ENCODE measurements around the gene MISP.

The MISP gene

DNA sequence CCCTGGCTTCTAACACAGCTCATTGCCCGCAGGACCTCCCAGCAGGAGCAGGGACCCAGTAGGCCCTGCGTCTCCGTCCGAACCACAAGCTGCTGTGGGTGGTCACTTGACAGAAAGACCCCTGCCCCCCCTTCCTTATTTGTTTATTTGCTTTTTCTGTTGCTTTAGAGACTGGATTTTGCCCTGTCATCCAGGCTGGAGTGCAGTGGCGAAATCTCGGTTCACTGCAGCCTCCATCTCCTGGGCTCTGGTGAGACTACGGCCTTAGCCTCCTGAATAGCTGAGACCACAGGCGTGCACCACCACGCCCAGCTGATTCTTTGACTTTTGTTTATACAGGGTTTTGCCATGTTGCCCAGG lies 38.8 kb downstream of the MISP start:
- H3K9me3 ChIP-seq (ENCODE audit: control insufficient read depth, low read length) = no peaks in the 10 kb centered on the region
- H3K9ac ChIP-seq (ENCODE audit: low read length) = no peak overlapping the region
- H3K4me3 ChIP-seq (ENCODE audit: low read length) = no peak overlapping the region
- H3K4me1 ChIP-seq (ENCODE audit: control insufficient read depth, insufficient read depth, low read length) = no peaks in the 10 kb centered on the region
- H3K27me3 ChIP-seq (ENCODE audit: control insufficient read depth, insufficient read depth, low read length) = no peaks in the 10 kb centered on the region
- no peaks in the 10 kb centered on the region for H3K36me3 ChIP-seq (ENCODE audit: control insufficient read depth, insufficient read depth, low read length)

- Histone ChIP-seq H3K9ac (ENCODE audit: low read length) (no peak overlapping the region), H3K4me1 (ENCODE audit: control insufficient read depth, insufficient read depth, low read length) (no peaks in the 10 kb centered on the region), H3K27me3 (ENCODE audit: control insufficient read depth, insufficient read depth, low read length) (no peaks in the 10 kb centered on the region), H3K9me3 (ENCODE audit: control insufficient read depth, low read length) (no peaks in the 10 kb centered on the region), H3K36me3 (ENCODE audit: control insufficient read depth, insufficient read depth, low read length) (no peaks in the 10 kb centered on the region), H3K4me3 (ENCODE audit: low read length) (no peak overlapping the region)
These were observed 40.2 kb downstream of the MISP start for GRCh38 chr19:791007-791566.

DNA sequence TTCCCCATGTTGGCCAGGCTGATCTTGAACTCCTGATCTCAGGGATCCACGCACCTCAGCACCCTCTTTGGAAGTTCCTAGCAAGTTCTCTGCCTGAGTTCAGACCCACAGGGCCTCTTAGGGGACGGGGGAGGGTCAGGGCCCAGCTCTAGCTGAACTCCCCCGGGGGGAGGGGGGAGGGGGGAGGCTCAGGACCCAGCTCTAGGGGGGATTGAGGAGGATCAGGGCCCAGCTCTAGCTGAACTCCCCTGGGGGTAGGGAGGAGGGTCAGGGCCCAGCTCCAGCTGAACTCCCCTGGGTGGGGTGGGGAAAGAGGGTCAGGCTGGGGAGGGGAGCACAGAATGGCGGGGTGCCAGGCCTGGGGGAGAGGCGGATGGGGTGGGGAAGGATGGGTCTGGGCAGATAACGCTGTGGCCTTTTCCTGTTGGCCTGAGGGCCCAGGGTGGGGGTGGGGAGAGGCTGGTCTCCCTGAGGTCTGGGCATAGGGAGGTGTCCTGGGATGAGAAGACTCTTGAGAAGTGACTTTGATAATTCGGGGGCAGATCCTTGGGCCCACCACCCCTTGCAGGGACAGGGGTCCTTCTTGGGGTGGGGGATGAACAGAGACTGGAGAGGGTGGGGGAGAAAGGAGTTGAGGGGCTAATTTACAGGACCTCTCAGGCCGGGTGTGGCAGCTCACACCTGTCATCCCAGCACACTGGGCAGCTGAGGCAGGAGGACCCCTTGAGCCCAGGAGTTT lies 40.8 kb downstream of the MISP start:
- H3K36me3 ChIP-seq (ENCODE audit: control insufficient read depth, insufficient read depth, low read length) = no peaks in the 10 kb centered on the region
- no peak overlapping the region for H3K4me3 ChIP-seq (ENCODE audit: low read length)
- no peaks in the 10 kb centered on the region for H3K27me3 ChIP-seq (ENCODE audit: control insufficient read depth, insufficient read depth, low read length)
- H3K4me1 ChIP-seq (ENCODE audit: control insufficient read depth, insufficient read depth, low read length) = no peaks in the 10 kb centered on the region
- no peaks in the 10 kb centered on the region for H3K9me3 ChIP-seq (ENCODE audit: control insufficient read depth, low read length)
- no peak overlapping the region for H3K9ac ChIP-seq (ENCODE audit: low read length)

DNA sequence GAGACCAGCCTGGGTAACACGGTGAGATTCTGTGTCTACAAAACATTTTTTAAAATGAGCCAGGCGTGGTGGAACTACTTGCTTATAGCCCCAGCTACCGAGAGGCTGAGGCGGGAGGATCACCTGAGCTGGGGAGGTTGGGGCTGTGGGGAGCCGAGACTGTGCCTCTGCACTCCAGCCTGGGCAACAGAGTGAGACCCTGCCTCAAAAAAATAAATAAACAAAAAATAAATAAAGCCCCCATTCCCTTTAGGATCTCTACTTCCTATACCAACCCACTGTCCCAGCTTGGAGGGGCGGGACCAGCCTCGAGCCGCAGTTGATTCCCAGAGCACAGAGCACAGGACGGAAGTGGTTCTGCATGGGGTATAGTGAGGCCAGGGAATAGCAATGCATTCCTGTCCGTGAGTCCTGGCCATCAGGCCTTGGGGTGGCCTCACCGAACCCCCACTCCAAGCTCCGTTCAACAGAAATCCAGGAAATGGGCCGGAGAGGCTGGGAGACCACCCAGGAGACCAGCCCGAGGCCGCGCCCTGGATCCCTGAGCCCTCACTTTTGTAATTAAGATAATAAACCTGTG lies 41.5 kb downstream of the MISP start:
- no peak overlapping the region for H3K9ac ChIP-seq (ENCODE audit: low read length)
- no peak overlapping the region for H3K4me3 ChIP-seq (ENCODE audit: low read length)
- no peaks in the 10 kb centered on the region for H3K9me3 ChIP-seq (ENCODE audit: control insufficient read depth, low read length)
- no peaks in the 10 kb centered on the region for H3K27me3 ChIP-seq (ENCODE audit: control insufficient read depth, insufficient read depth, low read length)
- no peaks in the 10 kb centered on the region for H3K36me3 ChIP-seq (ENCODE audit: control insufficient read depth, insufficient read depth, low read length)
- H3K4me1 ChIP-seq (ENCODE audit: control insufficient read depth, insufficient read depth, low read length) = no peaks in the 10 kb centered on the region

- H3K9me3 ChIP-seq (ENCODE audit: control insufficient read depth, low read length) = no peaks in the 10 kb centered on the region
- no peaks in the 10 kb centered on the region for H3K36me3 ChIP-seq (ENCODE audit: control insufficient read depth, insufficient read depth, low read length)
- peaks cover 2% of the 10 kb centered on the region for H3K4me1 ChIP-seq (ENCODE audit: control insufficient read depth, insufficient read depth, low read length)
- H3K27me3 ChIP-seq (ENCODE audit: control insufficient read depth, insufficient read depth, low read length) = no peaks in the 10 kb centered on the region
- H3K9ac ChIP-seq (ENCODE audit: low read length) = no peak overlapping the region
- H3K4me3 ChIP-seq (ENCODE audit: low read length) = no peak overlapping the region
These were observed 42.9 kb downstream of the MISP start for GRCh38 chr19:793806-794205.

GRCh38 chr19:795073-795611 lies 44.2 kb downstream of the MISP start:
- Histone ChIP-seq H3K27me3 (ENCODE audit: control insufficient read depth, insufficient read depth, low read length) (no peaks in the 10 kb centered on the region), H3K4me1 (ENCODE audit: control insufficient read depth, insufficient read depth, low read length) (peaks cover 15% of the 10 kb centered on the region), H3K4me3 (ENCODE audit: low read length) (no peak overlapping the region), H3K9ac (ENCODE audit: low read length) (no peak overlapping the region), H3K36me3 (ENCODE audit: control insufficient read depth, insufficient read depth, low read length) (peaks cover 3% of the 10 kb centered on the region), H3K9me3 (ENCODE audit: control insufficient read depth, low read length) (no peaks in the 10 kb centered on the region)

GRCh38 chr19:795691-796581 lies 45.0 kb downstream of the MISP start:
- Histone ChIP-seq H3K9me3 (ENCODE audit: control insufficient read depth, low read length) (no peaks in the 10 kb centered on the region), H3K4me3 (ENCODE audit: low read length) (peak overlapping the region; percentile 56), H3K4me1 (ENCODE audit: control insufficient read depth, insufficient read depth, low read length) (peaks cover 23% of the 10 kb centered on the region), H3K36me3 (ENCODE audit: control insufficient read depth, insufficient read depth, low read length) (peaks cover 3% of the 10 kb centered on the region), H3K9ac (ENCODE audit: low read length) (peak overlapping the region; percentile 80), H3K27me3 (ENCODE audit: control insufficient read depth, insufficient read depth, low read length) (no peaks in the 10 kb centered on the region)

DNA sequence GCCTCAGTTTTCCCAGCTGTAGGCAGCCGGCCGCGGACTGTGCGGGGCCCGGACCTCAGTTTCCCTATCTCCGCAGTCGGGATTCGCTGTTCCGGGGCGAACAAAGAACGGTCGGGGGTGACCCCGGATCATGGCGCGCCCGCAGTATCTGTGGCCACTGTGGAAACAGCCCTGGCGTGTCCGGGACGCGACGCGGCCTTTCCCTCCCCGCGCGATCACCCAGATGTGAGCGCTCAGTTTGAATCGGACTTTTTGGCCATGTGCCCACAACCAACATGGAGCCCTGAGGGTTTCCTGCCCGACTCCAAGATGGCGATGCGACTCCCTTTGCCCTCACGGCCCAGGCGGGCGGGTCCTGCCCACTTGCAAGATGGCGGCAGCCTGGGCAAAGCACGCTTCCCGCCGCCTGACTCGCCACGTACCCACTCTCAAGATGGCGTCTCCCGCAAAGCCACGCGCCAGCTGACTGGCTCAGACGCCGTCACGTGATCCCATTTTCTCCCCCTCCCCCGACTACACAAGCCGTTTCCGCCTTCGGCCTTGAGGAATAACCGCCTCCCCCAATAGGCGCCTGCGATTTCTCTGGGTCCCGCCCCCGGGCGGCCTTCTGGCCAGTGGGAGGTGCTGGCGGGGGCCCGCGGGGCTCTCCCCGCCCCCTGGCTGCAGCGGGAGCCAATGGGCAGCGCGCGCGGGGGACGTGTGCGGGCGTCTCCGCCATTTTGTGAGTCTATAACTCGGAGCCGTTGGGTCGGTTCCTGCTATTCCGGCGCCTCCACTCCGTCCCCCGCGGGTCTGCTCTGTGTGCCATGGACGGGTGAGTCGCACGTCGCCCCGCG lies 46.0 kb downstream of the MISP start, which contains the start of gene PTBP1:
Gene PTBP1, plus strand, starts transcription at position 761 of the 836 bp plus-strand sequence. Its CDS starts 46 bp downstream, at position 807.
- Histone ChIP-seq H3K27me3 (ENCODE audit: control insufficient read depth, insufficient read depth, low read length) (no peaks in the 10 kb centered on the region), H3K4me3 (ENCODE audit: low read length) (peak within 1 kb of the TSS; percentile 87), H3K9me3 (ENCODE audit: control insufficient read depth, low read length) (no peaks in the 10 kb centered on the region), H3K9ac (ENCODE audit: low read length) (peak within 1 kb of the TSS; percentile 83), H3K36me3 (ENCODE audit: control insufficient read depth, insufficient read depth, low read length) (peaks cover 3% of the 10 kb centered on the region), H3K4me1 (ENCODE audit: control insufficient read depth, insufficient read depth, low read length) (peaks cover 33% of the 10 kb centered on the region)

- Histone ChIP-seq H3K4me1 (ENCODE audit: control insufficient read depth, insufficient read depth, low read length) (peaks cover 40% of the 10 kb centered on the region), H3K4me3 (ENCODE audit: low read length) (peak overlapping the region; percentile 87), H3K9me3 (ENCODE audit: control insufficient read depth, low read length) (no peaks in the 10 kb centered on the region), H3K36me3 (ENCODE audit: control insufficient read depth, insufficient read depth, low read length) (peaks cover 3% of the 10 kb centered on the region), H3K9ac (ENCODE audit: low read length) (peak overlapping the region; percentile 83), H3K27me3 (ENCODE audit: control insufficient read depth, insufficient read depth, low read length) (no peaks in the 10 kb centered on the region)
These were observed 46.9 kb downstream of the MISP start for GRCh38 chr19:797528-798414.

GRCh38 chr19:798415-799075 lies 47.6 kb downstream of the MISP start:
- H3K36me3 ChIP-seq (ENCODE audit: control insufficient read depth, insufficient read depth, low read length) = peaks cover 8% of the 10 kb centered on the region
- no peaks in the 10 kb centered on the region for H3K27me3 ChIP-seq (ENCODE audit: control insufficient read depth, insufficient read depth, low read length)
- H3K4me3 ChIP-seq (ENCODE audit: low read length) = peak overlapping the region; percentile 87
- H3K9ac ChIP-seq (ENCODE audit: low read length) = peak overlapping the region; percentile 83
- H3K4me1 ChIP-seq (ENCODE audit: control insufficient read depth, insufficient read depth, low read length) = peaks cover 40% of the 10 kb centered on the region
- no peaks in the 10 kb centered on the region for H3K9me3 ChIP-seq (ENCODE audit: control insufficient read depth, low read length)
